GM12878 (cell line): ENCODE data around the gene THAP5. TPM values are rescaled to one million over a fixed set of nuclear protein-coding genes. Genes with fewer than 3 reads are reported as not detected.

Source experiments
- ATAC-seq: fragments of 200-7000 bp; cut with Tn5 transposase; 3 replicates; pipeline ENCODE4 v1.9.1; 2020; ENCODE audit warnings: mild to moderate bottlenecking, moderate library complexity
- BruUV-seq: library from RNA; stranded (reverse); fragments of 400-500 nt; replicated peaks from 2 replicates; lab custom pipeline; 2021; lab: Mats Ljungman, UMichigan
- CTCF ChIA-PET: fragments of 300-600 bp; sonication (Branson Sonifier 250); formaldehyde crosslinking; extraction: SDS; loops from one replicate; lab custom pipeline; 2021; ENCODE audit warnings: inconsistent platforms; lab: Yijun Ruan, JAX
- POLR2A ChIA-PET: fragments of 350-600 bp; formaldehyde crosslinking; extraction: SDS; loops from one replicate; lab custom pipeline; 2021; ENCODE audit warnings: inconsistent platforms; lab: Charles Lee
- RAD21 ChIA-PET: fragments of 300-600 bp; sonication (Branson Sonifier 250); formaldehyde crosslinking; loops from one replicate; lab custom pipeline; 2023; ENCODE audit warnings: antibody characterized with exemption; ENCODE audit not compliant: unreplicated experiment; lab: Charles Lee
- SMC1A ChIA-PET: fragments of 300-600 bp; sonication (Branson Sonifier 250); formaldehyde crosslinking; loops from one replicate; lab custom pipeline; 2023; ENCODE audit not compliant: unreplicated experiment, uncharacterized antibody; lab: Charles Lee
- DNase-seq: peaks from one replicate; pipeline ENCODE4 v3.0.0-alpha.2; 2011; ENCODE audit warnings: low read depth, low spot score
- FAIRE-seq: peaks from 3 replicates; lab custom pipeline; 2011; peaks lifted over from hg19 to GRCh38; lab: Jason Lieb, UNC
- H2AFZ ChIP-seq: 2 replicates; pipeline ENCODE4 v1.6.0; 2011; ENCODE audit warnings: low read depth, low read length, control low read depth; ENCODE audit not compliant: control insufficient read depth
- H3K27ac ChIP-seq: 2 replicates; pipeline ENCODE4 v1.5.1; 2011; ENCODE audit warnings: control low read depth; ENCODE audit not compliant: control insufficient read depth, insufficient read depth
- H3K27me3 ChIP-seq, 2 experiments: replicated peaks in 1 of 2; 2 replicates each; pipeline versions ENCODE4 v1.6.0 to v1.6.1; 2011; ENCODE audit warnings: low read length in 1 of 2; ENCODE audit not compliant: control insufficient read depth in 2 of 2, insufficient read depth in 2 of 2
- H3K36me3 ChIP-seq, 2 experiments: 2 replicates each; pipeline ENCODE4 v1.5.1; 2011; ENCODE audit warnings: low read length in 1 of 2; ENCODE audit not compliant: control insufficient read depth in 2 of 2, insufficient read depth in 2 of 2
- H3K4me1 ChIP-seq: 2 replicates; pipeline ENCODE4 v1.6.1; 2011; ENCODE audit warnings: mild to moderate bottlenecking, low read length, moderate library complexity, mixed read lengths; ENCODE audit not compliant: control insufficient read depth, insufficient read depth
- H3K4me2 ChIP-seq: 2 replicates; pipeline ENCODE4 v1.6.0; 2011; ENCODE audit warnings: control low read depth; ENCODE audit not compliant: control insufficient read depth, insufficient read depth
- H3K4me3 ChIP-seq: fragments of 200-600 bp; sonication (generic); 2 replicates; pipeline ENCODE4 v1.5.1; 2016
- H3K79me2 ChIP-seq: 2 replicates; pipeline ENCODE4 v1.6.0; 2011; ENCODE audit warnings: low read length; ENCODE audit not compliant: control insufficient read depth, insufficient read depth
- H3K9ac ChIP-seq: 2 replicates; pipeline ENCODE4 v1.8.0; 2011; ENCODE audit warnings: low read length, control low read depth, mixed read lengths; ENCODE audit not compliant: control insufficient read depth, insufficient read depth
- H3K9me3 ChIP-seq: replicated peaks from 3 replicates; pipeline ENCODE4 v1.5.1; 2011; ENCODE audit warnings: mild to moderate bottlenecking, low read length; ENCODE audit not compliant: control insufficient read depth, insufficient read depth
- H4K20me1 ChIP-seq: 2 replicates; pipeline ENCODE4 v1.6.0; 2011; ENCODE audit not compliant: control insufficient read depth, insufficient read depth
- ASH2L ChIP-seq: fragments of 300-600, 200-600 bp; sonication (generic); IDR thresholded peaks from 2 replicates; pipeline ENCODE4 v1.6.1; 2017; ENCODE audit warnings: low read depth, mild to moderate bottlenecking, borderline replicate concordance
- CHD2 ChIP-seq: IDR thresholded peaks from 2 replicates; pipeline ENCODE4 v1.6.1; 2011; ENCODE audit warnings: low read depth, low read length, improper control_type of control experiment, borderline replicate concordance
- CREM ChIP-seq: IDR thresholded peaks from 2 replicates; pipeline ENCODE4 v1.6.1; 2014; ENCODE audit warnings: antibody characterized with exemption, low read depth
- ELK1 ChIP-seq: IDR thresholded peaks from 2 replicates; pipeline ENCODE4 v1.6.1; 2012; ENCODE audit warnings: low read depth, low read length, improper control_type of control experiment
- HCFC1 ChIP-seq: fragments of 150-350 bp; IDR thresholded peaks from 2 replicates; pipeline ENCODE4 v1.6.1; 2014; ENCODE audit warnings: low read length
- MLLT1 ChIP-seq: fragments of 450-650 bp; IDR thresholded peaks from 2 replicates; pipeline ENCODE4 v1.6.1; 2016; ENCODE audit warnings: mild to moderate bottlenecking
- MTA2 ChIP-seq: fragments of 450-650 bp; IDR thresholded peaks from 2 replicates; pipeline ENCODE4 v1.6.1; 2016; ENCODE audit warnings: low read depth, mild to moderate bottlenecking, moderate library complexity
- NFYA ChIP-seq: IDR thresholded peaks from 2 replicates; pipeline ENCODE4 v1.6.1; 2011; ENCODE audit warnings: low read depth, mild to moderate bottlenecking, low read length, improper control_type of control experiment, borderline replicate concordance
- SKIL ChIP-seq: fragments of 450-650 bp; IDR thresholded peaks from 2 replicates; pipeline ENCODE4 v1.6.1; 2017; ENCODE audit warnings: mild to moderate bottlenecking, low read depth, inconsistent platforms; ENCODE audit not compliant: poor library complexity, severe bottlenecking
- USF1 ChIP-seq: IDR thresholded peaks from 2 replicates; pipeline ENCODE4 v1.6.1; 2011; ENCODE audit warnings: borderline replicate concordance, low read depth, mild to moderate bottlenecking, moderate library complexity, mixed read lengths, low read length; ENCODE audit not compliant: insufficient read depth; ENCODE audit errors: extremely low read length
- ZNF592 ChIP-seq: fragments of 450-650 bp; IDR thresholded peaks from 2 replicates; pipeline ENCODE4 v1.6.1; 2017; ENCODE audit warnings: mild to moderate bottlenecking, moderate library complexity
- ZSCAN29 ChIP-seq: fragments of 450-650 bp; IDR thresholded peaks from 2 replicates; pipeline ENCODE4 v1.6.1; 2017; ENCODE audit warnings: mild to moderate bottlenecking, moderate library complexity
- WGBS: methylation state at CpG from one replicate; pipeline ENCODE4 v1.1.6; 2016; ENCODE audit warnings: low lambda C conversion rate; ENCODE audit not compliant: insufficient replicate concordance, insufficient coverage; ENCODE audit errors: missing lambda C conversion rate; 5-methylcytosine and 5-hydroxymethylcytosine counted together
- in situ Hi-C: fragments of 300-500 bp; cut with MboI; formaldehyde crosslinking; loops from 9 replicates; pipeline ENCODE4 v1.14.3; 2018; ENCODE audit warnings: mixed read lengths
- intact Hi-C: fragments of 100-400 bp; cut with micrococcal nuclease; formaldehyde crosslinking; loops from one replicate; pipeline ENCODE4 v1.14.2; 2022; ENCODE audit not compliant: unreplicated experiment
- polyA plus RNA-seq, 11 experiments: library from polyadenylated mRNA; depleted of rRNA in 4 of 11; unstranded in 6 of 11; stranded (reverse) in 5 of 11; fragments of >200 nt; fragmentation: Nextera tagmentation in 4 of 11; fragmentation: Illumina TruSeq in 1 of 11; extraction: Ambion mirVana in 4 of 11; extraction: Trizol in 1 of 11; gene quantifications; 1 replicate in 1 of 11; 2 replicates in 10 of 11; pipeline versions ENCODE4 v1.2.1 to v1.2.3, GENCODE V29; 2011 to 2016; ENCODE audit warnings: inconsistent platforms in 2 of 11, missing spikeins in 2 of 11, low read depth in 1 of 11
- total RNA-seq, 4 experiments: library from RNA; depleted of rRNA in 3 of 4; stranded (reverse); fragments of >200 nt in 3 of 4; fragmentation: Illumina TruSeq in 1 of 4; extraction: Trizol in 1 of 4; gene quantifications; 2 replicates each; pipeline versions ENCODE4 v1.2.1 to v1.2.3, GENCODE V29; 2013 to 2021

The THAP5 gene
- total and polyA plus RNA-seq, 10 of the 15 experiments (the other 5 are each of a cell fraction or from before 2014, with no cell fraction given) = 13.0 to 47.7 (median 24.2) TPM

GRCh38 chr7:108604307-108605077, 35.0 kb upstream of the THAP5 start:
- no peak overlapping the region for H2AFZ ChIP-seq
- no peak for FAIRE-seq
- ChIA-PET CTCF (interaction anchor here (1.4 kb wide), 1 partner anchor 9 kb away, joined by 5 read pairs; no protein-coding TSS in a partner anchor), RAD21 (interaction anchor here (1.2 kb wide), 1 partner anchor 11 kb away, joined by 3 read pairs; no protein-coding TSS in a partner anchor), SMC1A (no interaction called here), POLR2A (no interaction called here)
- ATAC-seq = no peak
- no peak overlapping the region for H3K9ac ChIP-seq
- H3K79me2 ChIP-seq = no peaks in the 10 kb centered on the region
- in situ Hi-C loops (no loop called here), intact Hi-C loops (no loop called here)
- no peak overlapping the region for H3K4me2 ChIP-seq
- WGBS = 58% methylated on average over 11 of the region's 11 CpGs
- BruUV-seq = no TSS peak
- H3K9me3 ChIP-seq = no peaks in the 10 kb centered on the region
- peaks cover 0 to 2% of the 10 kb centered on the region in 2 experiments; a peak in 2 of 4 replicates for H3K27me3 ChIP-seq
- H3K4me3 ChIP-seq = no peak overlapping the region
- H3K36me3 ChIP-seq = no peaks in the 10 kb centered on the region
- H3K27ac ChIP-seq = no peak overlapping the region
- no peaks in the 10 kb centered on the region for H3K4me1 ChIP-seq
- no peaks in the 10 kb centered on the region for H4K20me1 ChIP-seq
- DNase-seq = no peak
- no peak for TF ChIP-seq ASH2L
- TF ChIP-seq CREM = no peak
- no peak for TF ChIP-seq SKIL
- no peak for TF ChIP-seq CHD2
- TF ChIP-seq USF1 = no peak
- TF ChIP-seq ELK1 = no peak
- TF ChIP-seq ZNF592 = no peak
- TF ChIP-seq HCFC1 = no peak
- TF ChIP-seq MTA2 = no peak
- TF ChIP-seq NFYA = no peak
- TF ChIP-seq ZSCAN29 = no peak
- TF ChIP-seq MLLT1 = no peak
